Measurements from ENCODE around the gene NBAS.

The NBAS gene

DNA sequence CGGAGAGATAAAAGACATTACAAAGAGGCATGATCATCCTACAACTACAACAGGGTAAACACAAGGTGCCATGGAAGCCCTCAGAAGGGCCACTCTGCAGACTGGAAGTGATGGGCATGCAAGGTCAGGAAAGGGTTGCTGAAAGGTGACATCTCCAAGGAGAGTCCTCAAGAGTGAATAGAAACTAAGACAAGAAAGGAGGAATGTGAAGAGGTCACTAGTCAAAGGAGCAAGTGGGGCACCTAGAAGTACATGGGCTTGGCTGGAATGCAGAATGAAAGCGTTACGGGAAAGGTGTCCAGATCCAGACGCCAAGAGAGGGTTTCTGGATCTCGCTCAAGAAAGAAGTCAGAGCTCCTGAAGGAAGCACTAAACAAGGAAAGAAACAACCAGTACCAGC is 314.3 kb downstream of the NBAS start:
- Histone ChIP-seq H3K4me2 (ENCODE audit: low read length) (no peak overlapping the region), H3F3A (ENCODE audit: insufficient read depth, low read length) (no peaks in the 10 kb centered on the region), H3K9me2 (ENCODE audit: low read depth, low read length) (no peaks in the 10 kb centered on the region), H4K20me1 (ENCODE audit: insufficient read depth, low read length) (no peaks in the 10 kb centered on the region), H3K4me1 (ENCODE audit: insufficient read depth, low read length, severe bottlenecking) (no peaks in the 10 kb centered on the region), H3K4me3 (ENCODE audit: low read depth, low read length, poor library complexity, severe bottlenecking) (no peak overlapping the region), H3K27me3 (ENCODE audit: insufficient read depth, low read length) (no peaks in the 10 kb centered on the region), H2AFZ (ENCODE audit: low read length) (no peak overlapping the region), H3K36me3 (ENCODE audit: insufficient read depth, low read length) (no peaks in the 10 kb centered on the region), H3K27ac (ENCODE audit: low read depth, low read length, poor library complexity, severe bottlenecking) (no peak overlapping the region), H3K9ac (ENCODE audit: low read length) (no peak overlapping the region), H3K79me2 (ENCODE audit: insufficient read depth, low read length) (no peaks in the 10 kb centered on the region), H3K9me3 (ENCODE audit: low read length) (no peaks in the 10 kb centered on the region)
- no peak for TF ChIP-seq EZH2 (IDR thresholded peaks at IDR 0.05; ENCODE audit: borderline replicate concordance, low read length)
- TF ChIP-seq, protein P1, sequence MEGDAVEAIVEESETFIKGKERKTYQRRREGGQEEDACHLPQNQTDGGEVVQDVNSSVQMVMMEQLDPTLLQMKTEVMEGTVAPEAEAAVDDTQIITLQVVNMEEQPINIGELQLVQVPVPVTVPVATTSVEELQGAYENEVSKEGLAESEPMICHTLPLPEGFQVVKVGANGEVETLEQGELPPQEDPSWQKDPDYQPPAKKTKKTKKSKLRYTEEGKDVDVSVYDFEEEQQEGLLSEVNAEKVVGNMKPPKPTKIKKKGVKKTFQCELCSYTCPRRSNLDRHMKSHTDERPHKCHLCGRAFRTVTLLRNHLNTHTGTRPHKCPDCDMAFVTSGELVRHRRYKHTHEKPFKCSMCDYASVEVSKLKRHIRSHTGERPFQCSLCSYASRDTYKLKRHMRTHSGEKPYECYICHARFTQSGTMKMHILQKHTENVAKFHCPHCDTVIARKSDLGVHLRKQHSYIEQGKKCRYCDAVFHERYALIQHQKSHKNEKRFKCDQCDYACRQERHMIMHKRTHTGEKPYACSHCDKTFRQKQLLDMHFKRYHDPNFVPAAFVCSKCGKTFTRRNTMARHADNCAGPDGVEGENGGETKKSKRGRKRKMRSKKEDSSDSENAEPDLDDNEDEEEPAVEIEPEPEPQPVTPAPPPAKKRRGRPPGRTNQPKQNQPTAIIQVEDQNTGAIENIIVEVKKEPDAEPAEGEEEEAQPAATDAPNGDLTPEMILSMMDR (IDR thresholded peaks at IDR 0.05; ENCODE audit: low read length): no peak

GRCh38 chr2:15243762-15244161 is 317.4 kb downstream of the NBAS start:
- H3K27me3 ChIP-seq (ENCODE audit: insufficient read depth, low read length): no peaks in the 10 kb centered on the region
- H4K20me1 ChIP-seq (ENCODE audit: insufficient read depth, low read length): no peaks in the 10 kb centered on the region
- H3K9me3 ChIP-seq (ENCODE audit: low read length): no peaks in the 10 kb centered on the region
- no peaks in the 10 kb centered on the region for H3F3A ChIP-seq (ENCODE audit: insufficient read depth, low read length)
- TF ChIP-seq, protein P1 (IDR thresholded peaks at IDR 0.05; ENCODE audit: low read length): no peak
- no peak for TF ChIP-seq EZH2 (IDR thresholded peaks at IDR 0.05; ENCODE audit: borderline replicate concordance, low read length)
- H2AFZ ChIP-seq (ENCODE audit: low read length): no peak overlapping the region
- H3K4me3 ChIP-seq (ENCODE audit: low read depth, low read length, poor library complexity, severe bottlenecking): no peak overlapping the region
- no peak overlapping the region for H3K27ac ChIP-seq (ENCODE audit: low read depth, low read length, poor library complexity, severe bottlenecking)
- no peaks in the 10 kb centered on the region for H3K79me2 ChIP-seq (ENCODE audit: insufficient read depth, low read length)
- H3K36me3 ChIP-seq (ENCODE audit: insufficient read depth, low read length): no peaks in the 10 kb centered on the region
- no peaks in the 10 kb centered on the region for H3K4me1 ChIP-seq (ENCODE audit: insufficient read depth, low read length, severe bottlenecking)
- no peak overlapping the region for H3K4me2 ChIP-seq (ENCODE audit: low read length)
- no peak overlapping the region for H3K9ac ChIP-seq (ENCODE audit: low read length)
- H3K9me2 ChIP-seq (ENCODE audit: low read depth, low read length): no peaks in the 10 kb centered on the region

DNA sequence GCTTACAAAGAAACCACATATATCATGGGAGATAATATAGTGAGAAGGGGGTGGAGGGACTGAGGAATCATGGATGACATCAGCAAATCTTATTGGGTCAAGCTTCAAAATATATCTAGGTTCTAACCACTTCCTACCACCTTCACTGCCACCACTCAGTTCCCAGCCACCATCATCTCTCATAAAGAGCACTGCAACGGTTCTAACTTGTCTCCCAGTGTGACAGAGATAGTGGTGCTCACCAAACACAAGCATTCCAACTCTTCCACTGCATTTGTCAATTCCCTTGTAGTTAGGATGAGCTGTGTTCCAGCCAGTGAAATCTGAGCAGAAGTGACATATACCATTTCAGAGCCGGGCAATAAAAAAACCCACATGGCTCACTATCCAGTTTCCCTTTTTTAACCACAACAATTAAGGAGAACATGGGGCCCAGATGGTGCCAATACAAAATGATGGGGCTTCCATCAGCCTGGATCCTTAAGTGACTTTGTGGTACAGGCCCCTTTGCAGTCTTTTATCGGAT is 318.1 kb downstream of the NBAS start:
- H3K9me3 ChIP-seq (ENCODE audit: low read length): no peaks in the 10 kb centered on the region
- no peaks in the 10 kb centered on the region for H3K79me2 ChIP-seq (ENCODE audit: insufficient read depth, low read length)
- no peaks in the 10 kb centered on the region for H4K20me1 ChIP-seq (ENCODE audit: insufficient read depth, low read length)
- H3F3A ChIP-seq (ENCODE audit: insufficient read depth, low read length): no peaks in the 10 kb centered on the region
- H3K36me3 ChIP-seq (ENCODE audit: insufficient read depth, low read length): no peaks in the 10 kb centered on the region
- no peaks in the 10 kb centered on the region for H3K27me3 ChIP-seq (ENCODE audit: insufficient read depth, low read length)
- H3K4me3 ChIP-seq (ENCODE audit: low read depth, low read length, poor library complexity, severe bottlenecking): no peak overlapping the region
- H3K9ac ChIP-seq (ENCODE audit: low read length): no peak overlapping the region
- no peak overlapping the region for H3K27ac ChIP-seq (ENCODE audit: low read depth, low read length, poor library complexity, severe bottlenecking)
- TF ChIP-seq EZH2 (IDR thresholded peaks at IDR 0.05; ENCODE audit: borderline replicate concordance, low read length): no peak
- TF ChIP-seq, protein P1 (IDR thresholded peaks at IDR 0.05; ENCODE audit: low read length): no peak
- H3K4me2 ChIP-seq (ENCODE audit: low read length): no peak overlapping the region
- no peaks in the 10 kb centered on the region for H3K9me2 ChIP-seq (ENCODE audit: low read depth, low read length)
- H3K4me1 ChIP-seq (ENCODE audit: insufficient read depth, low read length, severe bottlenecking): no peaks in the 10 kb centered on the region
- H2AFZ ChIP-seq (ENCODE audit: low read length): no peak overlapping the region

Measured in OCI-LY1 (cell line).